Diencephalon (tissue), 1 donor: ENCODE data around the gene STAT5A. TPM values are rescaled to one million over a fixed set of nuclear protein-coding genes. Genes with fewer than 3 reads are reported as not detected.

Experiments
- total RNA-seq: library from RNA; depleted of rRNA; stranded (reverse); fragments of >200 nt; gene quantifications from one replicate; pipeline ENCODE4 v1.2.3, GENCODE V29; 2014

The STAT5A gene
- total RNA-seq: 3.7 TPM

GRCh38 chr17:42287977-42288802, at the start of gene STAT5A:
TSS of gene STAT5A (plus strand) at chr17:42288498. CDS start at chr17:42289412, 914 bp downstream.

GRCh38 chr17:42276359-42276608, 12.0 kb upstream of the STAT5A start, which contains the start of gene STAT5B:
TSS of gene STAT5B (minus strand) at chr17:42276391. CDS start at chr17:42232127, 44,264 bp downstream.

Other genes starting within 250 kb of the STAT5A start
- 4.2 TPM for gene C17orf113, start 237.9 kb upstream of the STAT5A start, total RNA-seq
- gene ZNF385C, start 190.0 kb upstream of the STAT5A start, total RNA-seq: 1.8 TPM
- gene DHX58, start 175.8 kb upstream of the STAT5A start, total RNA-seq: 3.0 TPM
- gene KAT2A, start 167.1 kb upstream of the STAT5A start, total RNA-seq: 18.7 TPM
- gene HSPB9, start 165.7 kb upstream of the STAT5A start, total RNA-seq: 0.23 TPM
- 64.8 TPM for gene RAB5C, start 133.5 kb upstream of the STAT5A start, total RNA-seq
- gene KCNH4, start 107.4 kb upstream of the STAT5A start, total RNA-seq: 1.8 TPM
- 1.6 TPM for gene HCRT, start 103.0 kb upstream of the STAT5A start, total RNA-seq
- 5.1 TPM for gene GHDC, start 94.0 kb upstream of the STAT5A start, total RNA-seq
- gene STAT5B, start 12.1 kb upstream of the STAT5A start, total RNA-seq: 26.3 TPM
- gene STAT3, start 99.9 kb downstream of the STAT5A start, total RNA-seq: 59.3 TPM
- gene CAVIN1, start 134.8 kb downstream of the STAT5A start, total RNA-seq: 10.6 TPM
- 360 TPM for gene ATP6V0A1, start 170.4 kb downstream of the STAT5A start, total RNA-seq
- gene NAGLU, start 247.7 kb downstream of the STAT5A start, total RNA-seq: 11.1 TPM